GM19463 (cell line): ENCODE data around the gene NCAM1.

Experiments
- ATAC-seq: cut with Tn5 transposase; IDR thresholded peaks from one replicate; pipeline ENCODE4 v1.9.1; 2021; ENCODE audit warnings: mild to moderate bottlenecking, moderate library complexity; ENCODE audit not compliant: unreplicated experiment

The NCAM1 gene

GRCh38 chr11:113193946-113194345 lies 232.7 kb downstream of the NCAM1 start:
- ATAC-seq, result no peak

GRCh38 chr11:113195728-113196127 lies 234.5 kb downstream of the NCAM1 start:
- ATAC-seq, result no peak

GRCh38 chr11:113197446-113197845 lies 236.2 kb downstream of the NCAM1 start:
- no peak for ATAC-seq

- no peak for ATAC-seq
Measured at GRCh38 chr11:113198972-113199661, 237.9 kb downstream of the NCAM1 start.

GRCh38 chr11:113199866-113200265 lies 238.6 kb downstream of the NCAM1 start:
- no peak for ATAC-seq

GRCh38 chr11:113201054-113201818 lies 240.0 kb downstream of the NCAM1 start:
- no peak for ATAC-seq

- ATAC-seq, result no peak
Measured at GRCh38 chr11:113202431-113202830, 241.2 kb downstream of the NCAM1 start.

- ATAC-seq, result no peak
Measured at GRCh38 chr11:113203141-113203753, 242.0 kb downstream of the NCAM1 start.

- no peak for ATAC-seq
Measured at GRCh38 chr11:113204280-113204679, 243.1 kb downstream of the NCAM1 start.

GRCh38 chr11:113213549-113213948 lies 252.3 kb downstream of the NCAM1 start:
- no peak for ATAC-seq

- ATAC-seq, result no peak
Measured at GRCh38 chr11:113222241-113222640, 261.0 kb downstream of the NCAM1 start.

GRCh38 chr11:113234888-113235287 lies 273.7 kb downstream of the NCAM1 start:
- ATAC-seq, result no peak

- no peak for ATAC-seq
Measured at GRCh38 chr11:113237261-113237660, 276.0 kb downstream of the NCAM1 start.

- no peak for ATAC-seq
Measured at GRCh38 chr11:113238721-113239120, 277.5 kb downstream of the NCAM1 start.

- ATAC-seq, result no peak
Measured at GRCh38 chr11:113240389-113240788, 279.2 kb downstream of the NCAM1 start.

GRCh38 chr11:113240790-113241635 lies 279.8 kb downstream of the NCAM1 start:
- ATAC-seq, result no peak

GRCh38 chr11:113241636-113242054 lies 280.4 kb downstream of the NCAM1 start:
- ATAC-seq, result no peak

GRCh38 chr11:113242060-113242459 lies 280.8 kb downstream of the NCAM1 start:
- ATAC-seq, result no peak

GRCh38 chr11:113242767-113243397 lies 281.7 kb downstream of the NCAM1 start:
- ATAC-seq, result no peak

GRCh38 chr11:113243696-113244095 lies 282.5 kb downstream of the NCAM1 start:
- no peak for ATAC-seq

GRCh38 chr11:113245216-113245615 lies 284.0 kb downstream of the NCAM1 start:
- no peak for ATAC-seq
